ENCODE measurements around the gene GOLPH3.
"Not testable (repeated sequence)": the region's sequence is repeated elsewhere in the genome, so short reads cannot be mapped to it uniquely, and the experiment has no call there.

- TF ChIP-seq TAF1 (IDR thresholded peaks at IDR 0.05; ENCODE audit: low read depth); EZH2 (IDR thresholded peaks at IDR 0.05; ENCODE audit: borderline replicate concordance, insufficient read depth, low read length, poor library complexity, severe bottlenecking); POLR2AphosphoS5 (IDR thresholded peaks at IDR 0.05); EP300 (conservative IDR thresholded peaks at IDR 0.05; ENCODE audit: poor library complexity, severe bottlenecking); RAD21 (conservative IDR thresholded peaks at IDR 0.05): not testable (repeated sequence)
- TF ChIP-seq, protein P1, sequence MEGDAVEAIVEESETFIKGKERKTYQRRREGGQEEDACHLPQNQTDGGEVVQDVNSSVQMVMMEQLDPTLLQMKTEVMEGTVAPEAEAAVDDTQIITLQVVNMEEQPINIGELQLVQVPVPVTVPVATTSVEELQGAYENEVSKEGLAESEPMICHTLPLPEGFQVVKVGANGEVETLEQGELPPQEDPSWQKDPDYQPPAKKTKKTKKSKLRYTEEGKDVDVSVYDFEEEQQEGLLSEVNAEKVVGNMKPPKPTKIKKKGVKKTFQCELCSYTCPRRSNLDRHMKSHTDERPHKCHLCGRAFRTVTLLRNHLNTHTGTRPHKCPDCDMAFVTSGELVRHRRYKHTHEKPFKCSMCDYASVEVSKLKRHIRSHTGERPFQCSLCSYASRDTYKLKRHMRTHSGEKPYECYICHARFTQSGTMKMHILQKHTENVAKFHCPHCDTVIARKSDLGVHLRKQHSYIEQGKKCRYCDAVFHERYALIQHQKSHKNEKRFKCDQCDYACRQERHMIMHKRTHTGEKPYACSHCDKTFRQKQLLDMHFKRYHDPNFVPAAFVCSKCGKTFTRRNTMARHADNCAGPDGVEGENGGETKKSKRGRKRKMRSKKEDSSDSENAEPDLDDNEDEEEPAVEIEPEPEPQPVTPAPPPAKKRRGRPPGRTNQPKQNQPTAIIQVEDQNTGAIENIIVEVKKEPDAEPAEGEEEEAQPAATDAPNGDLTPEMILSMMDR (IDR thresholded peaks at IDR 0.05; ENCODE audit: poor library complexity, severe bottlenecking) = not testable (repeated sequence)
Observed at GRCh38 chr5:32118922-32119321, 55.2 kb downstream of the GOLPH3 start.

Data from neural cell (in vitro differentiated cells).